Measurements from ENCODE around the gene SERPINA5.

Gene SERPINA5

DNA sequence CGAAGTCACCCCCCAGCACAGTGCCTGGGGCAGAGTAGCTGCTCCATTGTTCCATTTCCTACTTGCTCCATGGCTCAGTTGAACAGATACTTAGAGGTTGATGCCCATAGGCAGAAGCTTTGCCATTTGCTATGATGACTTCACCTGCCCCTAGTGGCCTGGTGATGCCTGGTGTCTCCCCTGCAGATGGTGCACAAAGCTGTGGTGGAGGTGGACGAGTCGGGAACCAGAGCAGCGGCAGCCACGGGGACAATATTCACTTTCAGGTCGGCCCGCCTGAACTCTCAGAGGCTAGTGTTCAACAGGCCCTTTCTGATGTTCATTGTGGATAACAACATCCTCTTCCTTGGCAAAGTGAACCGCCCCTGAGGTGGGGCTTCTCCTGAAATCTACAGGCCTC, 10.6 kb downstream of the SERPINA5 start:
- Mint-ChIP-seq H3K36me3 (ENCODE audit: low read depth) (no peaks in the 10 kb centered on the region), H3K4me3 (no peak overlapping the region), H3K27ac (no peak overlapping the region), H3K9me3 (no peaks in the 10 kb centered on the region), H3K4me1 (no peaks in the 10 kb centered on the region), H3K27me3 (ENCODE audit: low read depth) (peaks cover 17% of the 10 kb centered on the region)
- TF ChIP-seq, protein P1, sequence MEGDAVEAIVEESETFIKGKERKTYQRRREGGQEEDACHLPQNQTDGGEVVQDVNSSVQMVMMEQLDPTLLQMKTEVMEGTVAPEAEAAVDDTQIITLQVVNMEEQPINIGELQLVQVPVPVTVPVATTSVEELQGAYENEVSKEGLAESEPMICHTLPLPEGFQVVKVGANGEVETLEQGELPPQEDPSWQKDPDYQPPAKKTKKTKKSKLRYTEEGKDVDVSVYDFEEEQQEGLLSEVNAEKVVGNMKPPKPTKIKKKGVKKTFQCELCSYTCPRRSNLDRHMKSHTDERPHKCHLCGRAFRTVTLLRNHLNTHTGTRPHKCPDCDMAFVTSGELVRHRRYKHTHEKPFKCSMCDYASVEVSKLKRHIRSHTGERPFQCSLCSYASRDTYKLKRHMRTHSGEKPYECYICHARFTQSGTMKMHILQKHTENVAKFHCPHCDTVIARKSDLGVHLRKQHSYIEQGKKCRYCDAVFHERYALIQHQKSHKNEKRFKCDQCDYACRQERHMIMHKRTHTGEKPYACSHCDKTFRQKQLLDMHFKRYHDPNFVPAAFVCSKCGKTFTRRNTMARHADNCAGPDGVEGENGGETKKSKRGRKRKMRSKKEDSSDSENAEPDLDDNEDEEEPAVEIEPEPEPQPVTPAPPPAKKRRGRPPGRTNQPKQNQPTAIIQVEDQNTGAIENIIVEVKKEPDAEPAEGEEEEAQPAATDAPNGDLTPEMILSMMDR (IDR thresholded peaks at IDR 0.05; ENCODE audit: unreplicated experiment in 3 of 3) = no peak

DNA sequence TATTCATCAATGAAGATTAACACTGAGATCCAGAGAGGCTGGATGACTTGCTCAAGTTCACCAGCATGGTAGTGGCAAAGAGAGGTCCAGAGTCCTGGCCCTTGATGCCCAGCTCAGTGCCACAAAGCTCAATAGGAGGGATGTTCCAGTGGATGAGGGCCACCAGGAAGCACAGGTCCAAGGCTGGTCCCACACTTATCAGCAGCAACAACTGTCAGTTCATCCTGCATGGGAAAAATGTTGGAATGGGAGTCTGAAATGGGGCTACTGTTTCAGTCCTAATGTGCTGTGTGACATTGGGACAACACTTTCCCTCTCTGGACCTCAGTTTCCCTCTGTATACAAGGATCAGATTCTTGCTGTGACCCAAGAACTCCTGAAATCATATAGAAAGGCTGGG, 11.2 kb downstream of the SERPINA5 start:
- TF ChIP-seq, protein P1 (IDR thresholded peaks at IDR 0.05; ENCODE audit: unreplicated experiment in 3 of 3) = no peak
- Mint-ChIP-seq H3K36me3 (ENCODE audit: low read depth) (no peaks in the 10 kb centered on the region), H3K9me3 (no peaks in the 10 kb centered on the region), H3K27ac (no peak overlapping the region), H3K4me1 (no peaks in the 10 kb centered on the region), H3K27me3 (ENCODE audit: low read depth) (peaks cover 17% of the 10 kb centered on the region), H3K4me3 (no peak overlapping the region)

DNA sequence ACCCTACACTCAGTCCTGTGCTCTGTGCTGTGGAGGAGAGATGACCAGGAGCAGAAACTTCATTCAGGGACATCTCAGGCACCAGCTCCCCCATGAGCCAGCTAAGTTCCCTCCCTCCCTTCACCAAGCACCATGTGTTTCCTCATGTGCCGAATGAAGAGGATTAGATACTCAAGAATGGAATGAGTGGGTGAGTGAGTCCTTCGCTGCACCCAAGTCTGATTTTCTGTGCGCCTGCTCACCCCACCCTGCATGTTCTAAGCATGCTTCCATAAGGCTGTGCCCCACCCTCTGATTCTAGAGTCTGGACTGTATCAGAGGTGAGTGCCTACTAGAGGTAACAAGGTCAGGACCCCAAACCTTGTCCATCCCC, 12.1 kb downstream of the SERPINA5 start:
- no peaks in the 10 kb centered on the region for H3K9me3 Mint-ChIP-seq

DNA sequence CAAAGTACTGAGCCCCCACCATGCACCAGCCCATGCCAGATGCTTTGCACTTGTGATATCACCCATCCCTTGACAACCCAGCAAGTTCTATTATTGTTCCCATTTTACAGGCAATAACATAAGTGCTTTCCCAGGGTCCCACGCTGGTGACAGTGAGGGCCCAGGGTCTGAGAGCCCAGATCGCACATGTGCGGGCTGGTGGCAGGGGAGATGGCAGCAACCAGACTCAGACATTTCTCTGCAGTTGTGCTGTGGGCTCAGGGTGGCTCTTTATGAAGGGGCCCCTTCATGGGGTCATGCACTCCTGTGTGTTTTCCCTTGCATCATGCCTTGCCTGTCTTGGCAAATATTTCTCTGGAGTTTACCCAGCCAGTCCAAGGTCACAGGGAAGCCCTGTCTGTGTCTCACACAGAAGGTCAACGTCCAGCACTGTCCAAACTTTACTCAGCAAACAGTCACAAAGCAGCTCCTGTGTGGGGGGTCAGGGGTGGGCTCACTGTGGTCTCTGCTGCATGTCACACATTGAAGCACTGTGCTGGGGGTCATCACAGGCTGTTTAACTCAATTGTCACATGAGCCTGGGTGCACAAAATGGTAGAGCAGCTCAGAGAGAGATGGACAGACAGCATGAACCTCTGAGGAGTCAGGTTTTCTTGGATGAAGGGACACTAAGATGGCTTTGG, 12.7 kb downstream of the SERPINA5 start:
- Mint-ChIP-seq H3K9me3 (no peaks in the 10 kb centered on the region), H3K27ac (peak overlapping the region in 1 of 3 experiments; percentile 45), H3K4me3 (no peak overlapping the region), H3K4me1 (peaks cover 6% of the 10 kb centered on the region), H3K27me3 (ENCODE audit: low read depth) (peaks cover 17% of the 10 kb centered on the region), H3K36me3 (ENCODE audit: low read depth) (no peaks in the 10 kb centered on the region)
- TF ChIP-seq, protein P1 (IDR thresholded peaks at IDR 0.05; ENCODE audit: unreplicated experiment in 3 of 3) = no peak

More for the DNA sequence above, 12.1 kb downstream of the SERPINA5 start:
- no peak overlapping the region for H3K4me3 Mint-ChIP-seq
- H3K4me1 Mint-ChIP-seq = peaks cover under 1% of the 10 kb centered on the region
- no peak overlapping the region for H3K27ac Mint-ChIP-seq
- peaks cover 17% of the 10 kb centered on the region for H3K27me3 Mint-ChIP-seq (ENCODE audit: low read depth)
- TF ChIP-seq, protein P1 (IDR thresholded peaks at IDR 0.05; ENCODE audit: unreplicated experiment in 3 of 3) = no peak
- H3K36me3 Mint-ChIP-seq (ENCODE audit: low read depth) = no peaks in the 10 kb centered on the region

DNA sequence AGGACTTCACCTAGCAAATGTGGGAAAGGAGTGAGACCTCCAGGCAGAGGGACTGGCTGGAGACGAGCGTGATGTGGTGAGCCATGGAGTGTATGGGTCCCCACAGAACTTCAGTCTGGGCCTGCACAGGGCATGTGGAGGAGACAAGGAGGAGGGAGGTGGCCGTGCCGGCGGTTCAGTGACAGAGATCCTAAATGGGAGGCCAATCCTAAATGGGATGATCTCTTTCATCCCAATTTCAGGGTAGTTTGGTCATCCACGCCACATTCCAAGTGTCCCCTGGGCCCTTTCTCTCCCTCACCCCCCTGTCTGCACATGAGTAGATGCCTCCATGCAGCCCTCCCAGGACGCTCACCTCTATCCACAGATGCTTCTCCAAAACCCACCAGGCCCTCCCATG, 13.2 kb downstream of the SERPINA5 start:
- Mint-ChIP-seq H3K36me3 (ENCODE audit: low read depth) (no peaks in the 10 kb centered on the region), H3K27ac (peak overlapping the region in 1 of 3 experiments; percentile 45), H3K9me3 (no peaks in the 10 kb centered on the region), H3K4me3 (no peak overlapping the region), H3K4me1 (peaks cover 12% of the 10 kb centered on the region), H3K27me3 (ENCODE audit: low read depth) (peaks cover 17% of the 10 kb centered on the region)
- TF ChIP-seq, protein P1 (IDR thresholded peaks at IDR 0.05; ENCODE audit: unreplicated experiment in 3 of 3) = no peak

DNA sequence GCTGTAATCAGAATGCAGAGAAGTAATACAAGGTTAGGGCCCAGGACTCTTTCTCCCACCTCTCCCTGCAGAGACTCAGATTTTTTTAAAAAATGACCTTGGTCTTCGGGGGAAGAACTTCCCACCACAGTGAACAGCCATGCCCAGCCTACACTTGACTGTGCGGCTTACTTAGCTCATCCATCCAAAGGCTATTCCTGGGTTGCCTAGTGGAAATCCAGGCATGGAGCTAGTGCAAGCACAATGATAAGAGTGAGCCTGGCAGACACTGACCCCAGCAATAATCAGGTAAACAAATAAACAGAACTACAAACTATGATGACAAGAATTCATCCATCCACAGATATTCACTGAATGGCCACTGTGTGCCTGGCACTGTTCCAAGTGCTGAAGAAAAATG, 14.7 kb downstream of the SERPINA5 start:
- Mint-ChIP-seq H3K27me3 (ENCODE audit: low read depth) (peaks cover 15% of the 10 kb centered on the region), H3K27ac (no peak overlapping the region), H3K36me3 (ENCODE audit: low read depth) (no peaks in the 10 kb centered on the region), H3K9me3 (no peaks in the 10 kb centered on the region), H3K4me3 (no peak overlapping the region), H3K4me1 (peaks cover 23% of the 10 kb centered on the region)
- TF ChIP-seq, protein P1 (IDR thresholded peaks at IDR 0.05; ENCODE audit: unreplicated experiment in 3 of 3) = no peak

Measured in nephron (organoid).